ENCODE measurements around the gene PDILT.

The PDILT gene

DNA sequence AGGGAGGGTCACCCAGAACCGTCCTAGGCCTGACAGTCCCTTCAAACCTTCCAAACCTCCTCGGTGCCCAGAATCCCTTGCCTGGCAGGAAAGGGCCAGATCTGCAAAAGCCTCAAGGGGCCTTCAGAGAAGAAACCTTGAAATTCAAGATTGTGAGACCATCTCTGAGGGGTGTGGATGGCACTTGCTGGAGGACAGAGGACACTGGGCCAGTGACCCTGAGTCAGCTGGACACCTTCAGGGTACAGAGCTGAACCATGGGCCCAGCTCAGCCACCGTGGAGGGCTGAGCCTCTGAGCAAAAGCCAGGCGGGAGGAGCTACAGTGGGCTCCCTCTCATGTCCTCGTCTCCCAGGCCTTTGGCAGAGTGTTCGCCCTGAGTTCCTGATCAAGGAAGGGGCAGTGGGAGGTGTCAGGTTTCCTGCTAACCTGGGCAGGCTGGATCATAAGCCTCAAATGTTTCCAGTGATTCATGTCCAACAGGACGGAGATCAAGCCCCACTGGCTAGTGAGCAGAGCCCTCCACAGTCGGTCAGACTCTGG, 3.0 kb downstream of the PDILT start:
- no peak for DNase-seq

- no peak for DNase-seq
Observed at GRCh38 chr16:20401066-20401465, 3.5 kb downstream of the PDILT start.

DNA sequence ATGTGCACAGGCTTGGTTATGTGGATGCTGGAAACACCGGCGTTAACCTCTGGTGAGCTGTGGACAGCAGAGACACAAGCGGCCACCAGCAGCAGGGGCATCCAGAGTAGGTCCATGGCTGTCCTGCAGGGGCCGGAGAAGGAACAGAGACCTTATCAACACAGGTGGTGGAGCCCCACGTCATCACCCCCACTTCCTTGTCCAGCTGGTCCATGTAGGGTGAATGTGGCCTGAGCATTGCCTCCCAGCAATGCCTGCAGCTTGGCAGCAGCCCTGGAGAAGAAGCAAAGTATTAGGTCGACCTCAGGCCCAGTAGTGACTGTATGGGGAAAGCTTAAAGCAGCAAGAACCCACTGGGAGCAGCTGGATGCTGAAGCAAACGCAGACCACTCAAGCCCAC, 5.4 kb downstream of the PDILT start:
- DNase-seq, result no peak

DNA sequence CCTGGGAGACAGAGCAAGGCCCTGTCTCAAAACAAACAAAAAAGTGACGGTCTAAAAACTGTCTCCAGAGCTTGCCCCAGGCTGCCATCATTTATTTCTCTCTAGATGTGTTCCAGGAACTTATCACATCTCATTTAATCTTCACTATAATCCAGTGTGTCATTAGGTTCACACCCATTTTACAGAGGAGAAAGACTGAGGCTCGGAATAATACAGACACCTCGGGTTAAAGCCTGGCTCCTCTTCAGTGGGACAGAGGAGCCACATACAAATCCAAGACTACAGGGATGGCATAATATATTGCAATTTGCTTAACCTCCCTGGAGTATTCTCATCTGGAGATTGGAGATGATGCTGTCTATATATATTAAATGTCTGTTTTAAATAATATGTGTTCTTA, 5.9 kb downstream of the PDILT start:
- DNase-seq, result no peak

GRCh38 chr16:20397468-20398074, 7.0 kb downstream of the PDILT start:
- DNase-seq, result no peak

DNA sequence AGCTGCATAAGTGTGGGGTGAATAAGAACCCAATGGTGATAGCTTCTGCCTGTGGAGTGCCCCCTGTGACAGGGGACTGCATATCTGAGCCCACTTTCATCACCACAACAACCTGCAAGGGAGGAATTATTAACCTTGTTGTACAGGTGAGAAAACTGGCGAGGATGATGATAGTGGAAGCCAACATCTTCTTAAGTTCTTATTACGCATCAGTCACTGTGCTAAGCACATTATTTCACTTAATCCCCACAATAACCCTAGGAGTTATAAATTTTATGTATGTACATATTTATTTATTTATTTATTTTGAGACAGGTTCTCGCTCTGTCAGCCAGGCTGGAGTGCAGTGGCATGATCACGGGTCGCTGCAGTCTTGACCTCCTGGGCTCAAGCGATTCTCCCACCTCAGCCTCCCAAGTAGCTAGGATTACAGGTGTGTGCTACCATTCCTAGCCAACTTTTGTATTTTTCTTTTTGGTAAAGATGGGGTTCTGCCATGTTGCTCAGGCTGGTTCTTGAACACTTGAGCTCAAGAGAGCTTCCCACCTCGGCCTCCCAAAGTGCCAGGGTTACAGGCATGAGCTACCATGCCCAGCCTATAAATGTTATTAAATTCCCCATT, 7.6 kb downstream of the PDILT start:
- no peak for DNase-seq

- DNase-seq, result no peak
Observed at GRCh38 chr16:20395946-20396345, 8.6 kb downstream of the PDILT start.

DNA sequence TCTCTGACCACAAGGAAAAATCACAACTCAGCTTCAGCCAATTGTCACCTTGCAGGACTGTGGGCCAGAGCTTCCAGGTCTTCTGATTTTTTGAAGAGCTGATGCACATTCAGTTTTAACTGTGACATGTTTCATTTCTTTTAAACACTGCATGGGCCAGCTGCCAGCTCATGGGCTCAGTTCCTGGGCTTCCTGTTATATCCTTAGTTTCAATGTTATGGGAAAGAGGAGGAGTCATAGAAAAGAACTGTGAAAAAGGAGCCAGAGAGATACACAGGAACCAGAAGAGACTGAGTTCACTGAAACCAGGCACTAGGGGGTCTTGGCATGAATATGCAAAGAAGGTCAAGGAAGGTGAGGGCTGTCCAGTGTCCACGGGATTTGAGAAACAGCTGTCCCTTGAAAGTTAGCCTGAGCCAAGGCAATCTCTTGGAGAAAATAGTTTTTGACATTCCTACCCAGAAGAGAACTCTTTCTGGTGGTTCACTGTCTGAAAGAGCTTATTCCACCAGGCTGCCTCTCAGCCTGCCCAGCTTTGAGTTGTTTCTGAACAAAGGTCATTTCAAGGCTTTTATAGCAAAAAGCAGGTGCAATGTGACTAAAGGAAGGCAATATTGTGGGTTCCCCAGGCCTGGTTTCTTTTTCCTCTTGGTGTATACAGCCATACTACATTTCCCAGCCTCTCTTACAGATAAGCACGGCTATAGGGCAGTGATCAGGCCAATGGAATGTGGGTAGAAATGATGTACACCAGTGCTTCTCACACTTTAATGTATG, 10.5 kb downstream of the PDILT start:
- DNase-seq, result no peak

- DNase-seq, result no peak
Observed at GRCh38 chr16:20391045-20391444, 13.5 kb downstream of the PDILT start.

DNA sequence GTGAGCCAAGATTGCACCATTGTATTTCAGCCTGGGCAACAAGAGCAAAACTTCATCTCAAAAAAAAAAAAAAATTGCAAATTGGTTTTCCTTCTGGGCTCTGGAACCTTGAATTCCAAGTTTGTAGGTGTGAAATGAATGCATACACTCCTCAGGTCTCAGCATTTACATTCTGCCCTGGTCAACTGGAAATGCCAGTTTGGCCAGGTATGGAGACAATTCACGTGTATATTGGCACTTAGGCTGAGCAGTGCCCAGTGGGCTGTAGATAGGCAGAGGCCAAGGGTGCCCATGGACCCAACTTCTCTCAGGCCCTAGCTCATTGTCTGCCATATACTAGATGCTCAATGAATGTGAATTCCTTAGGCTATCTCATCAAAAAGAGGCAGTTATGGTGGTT, 15.7 kb downstream of the PDILT start:
- DNase-seq, result no peak

DNA sequence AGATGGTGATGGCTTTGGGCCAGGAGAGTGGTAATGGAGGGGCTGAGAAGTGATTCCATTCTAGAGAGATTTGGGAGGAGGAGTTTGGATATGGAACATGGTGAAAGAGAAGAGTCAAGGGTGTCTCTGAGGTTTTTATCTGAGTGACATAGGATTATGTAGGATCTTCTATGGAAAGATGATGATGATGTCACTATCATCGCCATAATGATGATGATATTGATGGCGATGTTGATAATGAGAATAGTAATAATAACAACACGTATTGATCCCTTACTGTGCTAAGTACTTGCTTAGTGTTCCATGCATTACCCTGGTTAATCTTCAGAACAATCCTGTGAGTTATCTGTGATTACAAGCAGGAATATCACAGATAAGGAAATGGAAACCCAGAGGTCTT, 16.6 kb downstream of the PDILT start:
- DNase-seq, result no peak

- peak; percentile 5 for DNase-seq
Observed at GRCh38 chr16:20385844-20386832, 18.4 kb downstream of the PDILT start.

DNA sequence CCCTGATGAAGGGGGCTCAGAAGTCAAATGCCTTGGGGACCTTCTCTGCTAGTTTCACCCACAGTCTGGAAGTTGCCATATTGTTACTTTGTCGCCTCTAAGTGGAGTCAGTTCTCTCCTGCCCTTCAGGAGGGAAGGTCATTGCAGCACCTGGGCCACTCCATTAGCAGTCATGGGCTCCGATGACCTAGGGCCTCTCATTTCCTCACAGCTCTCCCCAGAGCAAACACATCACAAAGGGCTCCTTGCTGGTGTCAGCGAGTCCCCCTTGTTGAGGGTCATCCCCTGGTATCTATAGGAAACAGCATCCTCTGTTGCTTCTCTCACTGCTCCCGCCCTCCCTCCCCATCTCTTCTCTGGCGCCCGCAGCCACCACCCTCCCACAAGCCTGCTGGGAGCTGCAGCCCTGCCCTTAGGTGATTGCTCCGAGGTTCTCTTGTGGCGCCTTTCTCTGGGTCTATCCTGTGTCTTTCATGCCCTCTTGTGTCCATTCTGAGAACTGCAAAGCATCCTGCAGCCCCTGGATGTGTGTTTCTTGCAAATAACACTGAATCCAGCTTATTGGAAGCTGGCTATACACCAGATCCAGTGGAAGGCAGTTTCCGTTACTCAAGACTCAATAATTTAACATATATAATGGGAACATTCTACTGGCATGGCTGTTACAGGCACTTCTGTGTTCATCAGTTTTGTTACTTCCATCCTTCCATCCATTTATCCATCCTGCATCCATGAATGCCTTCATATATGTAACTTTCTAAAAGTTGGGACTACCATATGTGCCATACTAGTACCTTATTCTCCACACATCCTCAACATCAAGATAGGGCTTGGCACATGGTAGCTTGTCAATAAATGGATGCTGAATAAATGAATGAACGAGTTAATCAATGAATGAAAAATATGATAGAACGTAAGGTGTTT, 21.2 kb downstream of the PDILT start:
- DNase-seq, result no peak

DNA sequence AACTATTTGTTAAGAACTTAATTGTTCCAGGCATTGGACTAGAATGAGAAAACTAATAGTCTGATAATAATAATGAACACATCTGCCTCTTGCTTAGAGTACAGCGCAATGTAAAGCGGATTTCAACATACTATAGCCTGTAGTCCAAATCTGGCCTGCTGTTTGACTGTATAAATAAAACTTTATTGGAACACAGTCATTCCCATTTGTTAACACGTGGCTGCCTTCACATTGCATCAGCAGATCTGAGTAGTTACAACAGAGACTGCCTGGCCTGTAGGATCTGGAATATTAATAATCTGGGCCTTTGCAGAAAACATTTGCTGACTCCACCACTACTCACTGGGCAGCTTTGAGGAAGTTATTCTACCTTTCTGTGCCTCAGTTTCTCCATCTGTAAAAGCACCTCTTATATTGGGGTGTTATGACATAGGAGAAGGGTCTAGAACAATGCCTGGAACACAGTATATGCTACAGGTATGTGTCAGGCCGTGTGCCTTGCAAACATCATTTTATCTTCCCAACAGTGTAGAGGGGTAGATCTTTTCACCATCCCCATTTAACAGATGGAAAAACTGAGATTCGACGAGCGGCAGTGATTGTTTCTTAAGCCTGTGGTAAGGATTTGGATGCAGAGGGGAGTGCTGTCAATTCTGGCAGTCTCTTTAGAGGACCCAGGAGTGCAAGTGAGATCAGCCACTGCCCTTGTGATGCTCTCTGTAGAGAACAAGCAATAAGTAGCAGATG, 22.2 kb downstream of the PDILT start:
- DNase-seq, result no peak

DNA sequence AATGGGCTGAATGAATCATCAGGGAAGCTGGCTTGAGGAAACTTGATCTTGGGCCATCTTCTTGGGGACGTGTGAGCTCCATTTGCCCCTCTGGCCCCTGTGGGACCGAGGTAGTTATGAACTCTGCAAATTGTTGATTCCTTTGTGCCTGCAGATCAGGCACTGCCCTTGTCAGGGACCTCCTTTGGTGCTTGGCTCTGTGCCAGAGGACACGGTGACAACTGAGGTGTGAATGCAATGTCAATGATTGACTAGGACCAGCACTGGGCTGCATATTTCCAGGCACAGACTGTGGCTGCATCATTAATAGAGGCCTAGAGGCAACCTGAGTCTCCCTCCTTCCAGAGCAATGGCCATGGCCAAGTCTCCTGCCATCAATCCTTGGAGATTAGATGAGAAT, 23.8 kb downstream of the PDILT start:
- DNase-seq, result no peak

DNA sequence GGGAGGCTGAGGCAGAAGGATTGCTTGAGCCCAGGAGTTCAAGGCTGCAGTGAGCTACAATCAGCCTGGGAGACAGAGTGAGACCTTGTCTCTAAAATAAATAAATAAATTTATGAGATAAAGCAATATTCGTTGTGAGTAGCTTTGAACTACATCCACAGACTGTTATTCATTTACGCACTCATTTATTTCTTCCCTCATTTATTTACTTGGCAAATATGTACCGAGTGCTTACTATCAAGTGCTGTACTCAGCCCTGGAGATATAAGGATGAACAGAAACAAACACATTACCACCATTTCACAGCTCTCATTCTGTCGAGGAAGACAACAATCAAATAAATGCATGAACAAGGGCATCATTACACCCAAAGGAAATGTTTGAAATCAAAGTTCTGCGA, 27.4 kb downstream of the PDILT start:
- no peak for DNase-seq

DNA sequence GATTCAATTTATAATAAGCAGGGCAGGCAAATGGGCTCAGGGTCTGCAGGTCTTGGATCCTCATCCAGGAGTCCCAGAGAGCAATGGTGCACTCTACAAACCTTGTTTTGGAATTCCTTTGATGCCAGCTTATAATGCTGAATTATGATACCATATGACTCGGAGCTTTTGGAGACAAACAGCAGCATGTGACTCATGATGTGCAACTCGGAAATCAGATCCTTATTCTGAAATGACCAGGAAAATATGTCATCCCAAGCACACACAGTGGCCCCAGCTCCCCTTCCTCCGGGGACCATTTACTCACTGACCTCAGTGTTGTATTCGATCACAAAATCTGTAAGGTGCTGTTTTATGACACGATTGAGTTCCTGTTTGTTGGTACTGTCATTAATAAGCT, 31.8 kb downstream of the PDILT start:
- DNase-seq, result no peak

DNA sequence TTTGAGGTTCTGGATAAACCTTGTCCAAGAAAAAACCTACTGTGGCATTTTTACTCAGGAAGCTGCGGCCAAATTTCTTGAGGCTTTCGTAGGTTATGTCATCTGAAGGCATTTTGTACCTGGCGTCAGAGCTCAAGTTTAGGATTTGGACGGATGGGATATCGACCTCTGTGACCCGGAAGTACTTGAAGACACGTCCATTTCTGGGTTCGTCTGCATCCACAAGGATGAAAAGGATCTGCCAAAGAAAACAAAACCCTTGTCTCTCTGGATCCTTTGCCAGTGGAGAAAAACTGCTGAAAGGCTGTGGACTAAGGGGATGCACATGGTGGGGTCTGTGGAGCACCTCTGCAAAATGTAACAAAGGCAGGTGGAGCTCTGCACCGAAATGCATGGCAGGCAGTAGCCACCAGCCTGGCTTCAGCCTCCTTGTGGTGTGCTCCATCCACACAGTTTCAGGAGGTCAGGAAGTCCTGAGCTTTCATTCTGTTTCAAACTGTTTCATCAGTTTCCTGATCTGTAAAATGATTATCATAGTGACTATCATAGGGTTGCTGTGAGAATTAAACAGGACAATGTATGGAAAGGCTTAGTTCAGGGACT, 35.0 kb downstream of the PDILT start:
- no peak for DNase-seq

- DNase-seq, result no peak
Observed at GRCh38 chr16:20364051-20364450, 40.5 kb downstream of the PDILT start.

DNA sequence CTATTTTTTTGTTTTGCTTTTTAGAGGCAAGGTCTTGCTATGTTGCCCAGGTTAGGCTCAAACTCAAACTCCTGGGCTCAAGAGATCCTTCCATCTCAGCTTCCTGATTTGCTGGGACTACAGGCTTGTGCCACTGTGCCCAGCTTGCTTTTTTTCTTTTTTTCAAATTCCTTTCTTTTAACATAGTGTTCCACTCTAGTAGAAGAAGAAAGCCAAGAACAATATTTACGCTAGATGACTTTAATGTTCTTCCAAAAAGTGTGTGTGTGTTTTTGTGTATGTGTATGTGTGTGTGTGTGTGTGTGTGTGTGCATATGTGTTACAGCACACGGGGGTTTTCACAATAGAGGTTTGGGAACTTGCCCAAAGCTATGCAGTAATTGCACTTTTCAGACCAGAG, 41.3 kb downstream of the PDILT start:
- DNase-seq, result no peak

DNA sequence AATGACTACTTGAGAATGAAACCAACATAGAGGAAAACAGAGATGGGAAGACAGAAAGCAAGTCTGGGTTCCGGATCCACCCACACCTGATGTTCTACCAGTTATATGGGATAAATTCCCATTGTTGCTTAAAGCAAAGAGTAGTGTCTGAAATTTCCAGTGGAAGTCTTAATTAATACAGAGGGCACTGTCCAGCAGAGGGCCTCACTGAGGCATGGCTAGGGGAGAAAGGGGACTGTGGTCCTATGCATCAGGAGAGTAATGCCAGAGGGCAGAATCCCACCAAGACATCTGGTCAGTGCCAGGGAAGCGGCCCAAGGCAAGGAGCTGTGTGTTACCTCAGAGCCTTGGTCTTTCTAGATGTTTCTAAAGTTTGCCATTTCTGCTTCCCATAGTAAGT, 44.5 kb downstream of the PDILT start:
- DNase-seq, result no peak

Data from NCI-H1417 treated with DMSO at 0.1 percent for 48 hours (cell line).